Activated CD4-positive, alpha-beta T cell treated with anti-CD3 and anti-CD28 coated beads for 36 hours (primary cell): Measurements from ENCODE around the gene MICA. TPM values are rescaled to one million over a fixed set of nuclear protein-coding genes. Genes with fewer than 3 reads are reported as not detected.
"Not testable (repeated sequence)": the region's sequence is repeated elsewhere in the genome, so short reads cannot be mapped to it uniquely, and the experiment has no call there.

Experiments
- ATAC-seq: fragments of 200-7000 bp; cut with Tn5 transposase; one replicate; pipeline ENCODE4 v1.10.0; 2021; ENCODE audit warnings: mild to moderate bottlenecking, moderate library complexity
- CTCF ChIA-PET: fragments of 350-600 bp; sonication (Branson Sonifier 250); formaldehyde crosslinking; loops from one replicate; lab custom pipeline; 2021; ENCODE audit warnings: antibody characterized with exemption; lab: Charles Lee
- POLR2A ChIA-PET: fragments of 350-600 bp; sonication (Branson Sonifier 250); formaldehyde crosslinking; loops from one replicate; lab custom pipeline; 2021; ENCODE audit warnings: antibody characterized with exemption, inconsistent platforms; lab: Charles Lee
- DNase-seq: peaks from one replicate; pipeline ENCODE4 v3.0.0-alpha.2; 2020
- H3K27ac Mint-ChIP-seq: one replicate; pipeline ENCODE4 v1.8.0; 2021; ENCODE audit warnings: mixed read lengths
- H3K27me3 Mint-ChIP-seq: one replicate; pipeline ENCODE4 v1.8.0; 2021; ENCODE audit warnings: mixed read lengths
- H3K36me3 Mint-ChIP-seq: one replicate; pipeline ENCODE4 v1.8.0; 2021; ENCODE audit warnings: low read depth, mixed read lengths
- H3K4me1 Mint-ChIP-seq: one replicate; pipeline ENCODE4 v1.8.0; 2021; ENCODE audit warnings: mixed read lengths
- H3K4me3 Mint-ChIP-seq: one replicate; pipeline ENCODE4 v1.8.0; 2021; ENCODE audit warnings: mild to moderate bottlenecking, moderate library complexity, mixed read lengths
- H3K9me3 Mint-ChIP-seq: one replicate; pipeline ENCODE4 v1.8.0; 2021; ENCODE audit warnings: low read depth, mixed read lengths
- intact Hi-C, 2 experiments: fragments of 100-400 bp; cut with DNase I in 1 of 2; cut with micrococcal nuclease in 1 of 2; formaldehyde crosslinking; loops; one replicate each; pipeline versions ENCODE4 v1.14.2 to v1.15.1; 2022 to 2024; cut with DNase I, micrococcal nuclease
- total RNA-seq, 2 experiments: library from RNA; stranded (reverse); gene quantifications; one replicate each; pipeline ENCODE4 v1.2.3, GENCODE V29; 2021

Gene MICA
- total RNA-seq, 2 experiments from 2014 or later, result 6.3 to 7.1 TPM

DNA sequence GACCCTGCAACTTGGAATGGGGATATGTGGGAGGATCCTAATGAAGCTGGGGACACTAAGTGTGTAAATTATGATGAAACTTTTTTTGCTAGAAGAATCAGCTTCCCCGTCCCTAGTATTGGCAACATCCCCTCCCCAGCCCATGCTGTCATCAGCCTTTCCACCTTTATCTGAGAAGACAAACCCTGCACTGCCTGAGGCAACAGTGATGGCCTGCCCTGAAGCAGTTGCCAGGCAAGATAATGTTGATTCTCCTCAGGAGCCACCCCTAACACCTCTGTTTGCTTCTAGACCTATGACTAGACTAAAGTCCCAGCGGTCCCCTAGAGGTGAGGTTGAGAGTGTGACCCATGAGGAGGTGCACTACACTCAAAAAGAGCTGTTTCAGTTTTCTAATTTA is 27.1 kb downstream of the MICA start:
- Mint-ChIP-seq H3K4me3 (no peak overlapping the region), H3K36me3 (no peaks in the 10 kb centered on the region), H3K4me1 (no peaks in the 10 kb centered on the region), H3K27ac (no peak overlapping the region), H3K9me3 (peaks cover 9% of the 10 kb centered on the region), H3K27me3 (peaks cover 2% of the 10 kb centered on the region)
- CTCF ChIA-PET, result interaction anchor here (0.6 to 3.6 kb wide), 4 partner anchors 8 to 577 kb away, joined by 3 to 14 read pairs (median 4); no protein-coding TSS in a partner anchor
- intact Hi-C loops, result no loop called here
- POLR2A ChIA-PET, result interaction anchor here (1.6 kb wide), 1 partner anchor 9 kb away, joined by 4 read pairs; no protein-coding TSS in a partner anchor
- no peak for DNase-seq
- ATAC-seq, result no peak

DNA sequence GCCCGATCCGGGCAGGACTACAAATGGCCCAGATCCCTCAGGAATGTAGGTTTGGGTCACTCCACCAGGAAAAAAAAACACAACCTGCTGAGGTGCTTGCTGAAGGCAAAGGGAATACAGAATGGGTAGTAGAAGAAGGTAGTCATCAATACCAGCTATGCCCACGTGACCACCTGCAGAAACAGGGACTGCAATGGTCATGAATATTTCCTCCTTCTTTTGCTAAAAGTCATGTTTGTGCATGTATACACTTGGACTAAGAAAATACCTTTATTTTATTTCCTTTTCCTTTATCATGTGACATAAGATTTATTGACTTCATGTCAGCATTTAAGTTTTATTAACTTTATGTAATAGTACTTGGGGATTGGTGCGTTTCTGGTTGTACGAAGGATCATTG is 31.7 kb downstream of the MICA start:
- H3K4me1 Mint-ChIP-seq, intact Hi-C loops, H3K4me3 Mint-ChIP-seq, ATAC-seq, DNase-seq, H3K27ac Mint-ChIP-seq, CTCF ChIA-PET, H3K36me3 Mint-ChIP-seq, POLR2A ChIA-PET: not testable (repeated sequence)
- Mint-ChIP-seq H3K9me3 (peaks cover 14% of the 10 kb centered on the region), H3K27me3 (peaks cover 19% of the 10 kb centered on the region)

DNA sequence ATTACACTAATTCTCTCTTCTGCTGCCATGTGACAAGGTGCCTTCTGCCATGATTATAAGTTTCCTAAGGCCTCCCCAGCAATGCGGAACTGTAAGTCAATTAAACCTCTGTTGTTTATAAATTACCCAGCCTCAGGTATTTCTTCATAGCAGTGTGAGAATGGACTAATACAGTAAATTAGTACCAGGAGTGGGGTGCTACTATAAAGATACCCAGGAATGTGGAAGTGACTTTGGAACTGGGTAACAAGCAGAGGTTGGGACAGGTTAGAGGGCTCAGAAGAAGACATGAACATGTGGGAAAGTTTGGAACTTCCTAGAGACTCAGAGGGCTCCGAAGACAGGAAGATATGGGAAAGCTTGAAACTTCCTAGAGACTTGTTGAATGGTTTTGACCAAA is 34.8 kb downstream of the MICA start:
- ChIA-PET CTCF (interaction anchor here (1.5 to 2.8 kb wide), 3 partner anchors 8 to 40 kb away, joined by 3 to 11 read pairs (median 4); no protein-coding TSS in a partner anchor), POLR2A (no interaction called here)
- Mint-ChIP-seq H3K27me3 (peaks cover 28% of the 10 kb centered on the region), H3K36me3 (peaks cover 5% of the 10 kb centered on the region), H3K4me3 (no peak overlapping the region), H3K27ac (no peak overlapping the region), H3K4me1 (peaks cover 5% of the 10 kb centered on the region), H3K9me3 (peaks cover 6% of the 10 kb centered on the region)
- intact Hi-C loops, result no loop called here
- no peak for DNase-seq
- no peak for ATAC-seq

DNA sequence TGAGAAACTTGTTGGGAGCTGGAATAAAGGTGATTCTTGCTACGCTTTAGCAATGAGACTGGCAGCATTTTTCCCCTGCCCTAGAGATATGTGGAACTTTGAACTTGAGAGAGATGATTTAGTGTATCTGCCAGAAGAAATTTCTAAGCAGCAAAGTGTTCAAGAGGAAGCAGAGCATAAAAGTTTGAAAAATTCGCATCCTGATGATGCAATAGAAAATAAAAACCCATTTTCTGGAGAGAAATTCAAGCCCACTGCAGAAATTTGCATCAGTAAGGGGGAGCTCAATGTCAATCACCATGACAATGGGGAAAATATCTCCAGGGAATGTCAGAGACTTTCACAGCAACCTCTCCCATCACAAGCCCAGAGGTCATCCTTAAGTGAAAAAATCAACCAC is 35.3 kb downstream of the MICA start:
- POLR2A ChIA-PET, result interaction anchor here (0.7 kb wide), 1 partner anchor 35 kb away, joined by 3 read pairs; the partner anchor contains the start of gene MICA
- intact Hi-C loops, result no loop called here
- CTCF ChIA-PET, result interaction anchor here (0.6 to 2.8 kb wide), 6 partner anchors 8 to 159 kb away, joined by 3 to 11 read pairs (median 4); no protein-coding TSS in a partner anchor
- Mint-ChIP-seq H3K4me3 (no peak overlapping the region), H3K9me3 (peaks cover 6% of the 10 kb centered on the region), H3K27me3 (peaks cover 28% of the 10 kb centered on the region), H3K36me3 (peaks cover 5% of the 10 kb centered on the region), H3K4me1 (peaks cover 5% of the 10 kb centered on the region), H3K27ac (no peak overlapping the region)
- ATAC-seq (no peak), DNase-seq (no peak)

DNA sequence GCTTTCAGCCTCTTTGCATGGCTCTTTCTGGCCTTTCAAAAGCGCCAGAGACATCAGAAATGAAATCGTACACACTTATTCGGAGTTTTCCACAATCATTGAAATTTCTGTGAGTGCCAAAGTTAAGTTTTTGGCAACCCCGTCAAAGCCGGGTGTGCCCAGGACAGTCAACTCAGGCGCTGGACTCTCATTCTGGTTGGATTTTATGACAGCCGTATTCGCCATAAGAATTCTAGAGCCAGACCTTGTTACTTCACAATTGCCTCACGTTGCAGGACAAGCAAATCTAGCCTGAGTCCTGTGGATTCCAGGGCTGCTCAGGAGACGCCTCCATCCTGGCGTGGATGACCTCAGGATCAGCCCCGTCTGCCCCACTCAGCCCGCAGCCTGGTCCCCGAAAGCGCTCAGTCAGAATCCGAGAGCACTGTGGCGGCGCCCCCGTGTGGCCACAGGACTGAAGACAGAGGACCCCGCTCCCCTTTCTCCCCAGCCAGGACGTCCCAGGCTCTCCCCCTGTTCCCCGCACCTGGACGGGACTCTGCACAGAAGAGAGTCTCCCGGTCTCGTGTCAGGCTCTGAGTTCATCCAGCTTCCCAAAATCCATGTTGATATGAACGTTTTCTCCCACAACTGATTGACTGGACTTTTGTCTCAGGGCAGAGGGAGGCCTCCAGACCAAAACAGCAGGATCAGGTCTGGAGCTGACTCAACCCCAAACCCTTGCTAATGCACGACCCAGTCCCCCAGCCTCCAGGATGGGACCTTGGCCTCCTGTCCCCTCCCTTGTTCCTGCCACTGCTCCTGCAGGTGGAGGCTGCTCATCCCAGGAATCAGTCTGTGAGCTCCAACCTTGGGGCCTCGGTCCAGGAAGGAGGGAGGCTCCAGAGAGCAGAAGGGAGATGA is 38.2 kb downstream of the MICA start:
- ATAC-seq, result peak; percentile 93
- H3K4me3 Mint-ChIP-seq, result no peak overlapping the region
- peaks cover 30% of the 10 kb centered on the region for H3K27me3 Mint-ChIP-seq
- CTCF ChIA-PET, result interaction anchor here (0.6 to 3.7 kb wide), 11 partner anchors 10 to 602 kb away, joined by 3 to 68 read pairs (median 4); partner anchors contain the start of gene MICA
- H3K9me3 Mint-ChIP-seq, result peaks cover 6% of the 10 kb centered on the region
- H3K27ac Mint-ChIP-seq, result no peak overlapping the region
- peaks cover 5% of the 10 kb centered on the region for H3K4me1 Mint-ChIP-seq
- peak; percentile 90 for DNase-seq
- intact Hi-C loops, result loop anchor here (1.0 kb wide), 1 partner anchor 44 kb away; no protein-coding TSS in a partner anchor
- POLR2A ChIA-PET, result no interaction called here
- H3K36me3 Mint-ChIP-seq, result peaks cover 5% of the 10 kb centered on the region

DNA sequence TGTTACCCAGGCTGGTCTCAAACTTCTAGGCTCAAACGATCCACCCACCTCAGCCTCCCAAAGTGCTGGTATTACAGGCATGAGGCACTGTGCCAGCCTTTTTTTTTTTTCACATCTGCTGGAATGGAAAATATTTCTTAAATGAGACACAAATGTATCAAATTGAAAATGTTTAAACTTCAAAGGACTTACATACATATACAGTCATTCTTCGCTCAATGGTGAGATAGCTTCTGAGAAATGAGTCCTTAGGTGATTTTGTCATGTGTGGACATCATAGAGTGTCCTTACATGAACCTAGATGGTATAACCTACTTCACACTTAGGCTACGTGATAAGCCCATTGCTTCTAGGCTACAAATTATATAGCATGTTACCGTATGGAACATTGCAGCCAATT is 43.1 kb downstream of the MICA start:
- peaks cover 15% of the 10 kb centered on the region for H3K27me3 Mint-ChIP-seq
- ChIA-PET CTCF (interaction anchor here (0.6 kb wide), 1 partner anchor 338 kb away, joined by 3 read pairs; no protein-coding TSS in a partner anchor), POLR2A (interaction anchor here (1.4 kb wide), 1 partner anchor 16 kb away, joined by 4 read pairs; no protein-coding TSS in a partner anchor)
- DNase-seq (no peak), ATAC-seq (peak; percentile 63)
- no peaks in the 10 kb centered on the region for H3K36me3 Mint-ChIP-seq
- no peak overlapping the region for H3K4me3 Mint-ChIP-seq
- no peak overlapping the region for H3K27ac Mint-ChIP-seq
- H3K9me3 Mint-ChIP-seq, result no peaks in the 10 kb centered on the region
- H3K4me1 Mint-ChIP-seq, result peaks cover 4% of the 10 kb centered on the region
- intact Hi-C loops, result no loop called here

DNA sequence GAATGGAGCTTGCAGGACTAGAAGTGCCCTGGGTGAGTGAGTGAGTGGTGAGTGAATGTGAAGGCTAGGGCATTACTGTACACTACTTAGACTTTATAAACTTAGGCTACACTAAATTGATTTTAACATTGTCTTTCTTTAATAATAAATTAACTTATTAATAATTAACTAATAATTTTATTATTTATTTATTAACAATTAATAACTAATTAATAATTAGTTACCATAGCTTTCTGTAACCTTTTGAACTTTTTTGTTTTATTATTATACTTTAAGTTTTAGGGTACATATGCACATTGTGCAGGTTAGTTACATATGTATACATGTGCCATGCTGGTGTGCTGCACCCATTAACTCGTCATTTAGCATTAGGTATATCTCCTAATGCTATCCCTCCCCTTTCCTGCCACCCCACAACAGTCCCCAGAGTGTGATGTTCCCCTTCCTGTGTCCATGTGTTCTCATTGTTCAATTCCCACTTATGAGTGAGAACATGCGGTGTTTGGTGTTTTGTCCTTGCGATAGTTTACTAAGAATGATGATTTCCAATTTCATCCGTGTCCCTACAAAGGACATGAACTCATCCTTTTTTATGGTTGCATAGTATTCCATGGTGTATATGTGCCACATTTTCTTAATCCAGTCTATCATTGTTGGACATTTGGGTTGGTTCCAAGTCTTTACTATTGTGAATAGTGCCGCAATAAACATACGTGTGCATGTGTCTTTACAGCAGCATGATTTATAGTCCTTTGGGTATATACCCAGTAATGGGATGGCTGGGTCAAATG is 43.8 kb downstream of the MICA start:
- ATAC-seq, CTCF ChIA-PET, H3K27ac Mint-ChIP-seq: not testable (repeated sequence)

DNA sequence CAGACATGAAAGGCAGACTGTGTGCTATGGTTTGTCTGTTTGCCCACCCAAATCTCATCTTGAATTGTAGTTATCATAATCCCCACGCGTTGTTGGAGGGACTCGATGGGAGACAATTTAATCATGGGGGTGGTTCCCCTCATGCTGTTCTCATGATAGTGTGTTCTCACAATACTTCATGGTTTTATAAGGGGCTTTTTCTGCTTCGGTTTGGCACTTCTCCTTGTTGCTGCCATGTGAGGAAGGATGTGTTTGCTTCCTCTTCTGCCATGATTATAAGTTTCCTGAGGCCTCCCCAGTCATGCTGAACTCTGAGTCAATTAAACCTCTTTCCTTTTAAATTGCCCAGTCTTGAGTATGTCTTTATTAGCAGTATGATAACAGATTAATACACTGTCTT is 47.4 kb downstream of the MICA start:
- ATAC-seq, result no peak
- H3K4me3 Mint-ChIP-seq, result no peak overlapping the region

More for the DNA sequence above, 43.8 kb downstream of the MICA start:
- intact Hi-C loops, H3K36me3 Mint-ChIP-seq, H3K9me3 Mint-ChIP-seq, DNase-seq, H3K4me1 Mint-ChIP-seq, H3K4me3 Mint-ChIP-seq: not testable (repeated sequence)
- POLR2A ChIA-PET, result interaction anchor here (0.6 to 1.4 kb wide), 2 partner anchors 15 to 873 kb away, joined by 3 to 4 read pairs; no protein-coding TSS in a partner anchor
- H3K27me3 Mint-ChIP-seq, result peaks cover 15% of the 10 kb centered on the region

DNA sequence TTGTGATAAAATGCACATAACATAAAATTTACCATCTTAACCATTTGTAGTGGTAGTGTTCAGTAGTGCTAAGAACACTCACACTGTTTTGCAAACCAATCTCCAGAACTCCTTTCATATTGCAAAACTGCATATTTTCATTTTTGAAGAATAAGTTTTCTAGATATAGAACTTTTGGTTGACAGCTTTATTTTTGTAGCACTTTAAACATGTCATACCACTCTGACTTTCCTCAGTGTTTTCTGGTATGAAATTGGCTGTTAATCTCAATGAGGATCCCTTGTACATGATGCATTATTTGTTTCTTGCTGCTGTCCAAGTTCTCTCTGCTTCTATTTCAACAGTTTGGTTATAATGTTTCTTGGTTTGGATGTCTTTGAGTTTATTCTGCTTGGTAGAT is 49.5 kb downstream of the MICA start:
- ChIA-PET CTCF (interaction anchor here (2.1 kb wide), 1 partner anchor 9 kb away, joined by 7 read pairs; no protein-coding TSS in a partner anchor), POLR2A (no interaction called here)
- no peak overlapping the region for H3K27ac Mint-ChIP-seq
- no peaks in the 10 kb centered on the region for H3K4me1 Mint-ChIP-seq
- H3K36me3 Mint-ChIP-seq, result no peaks in the 10 kb centered on the region
- H3K4me3 Mint-ChIP-seq, result no peak overlapping the region
- no peak for ATAC-seq
- no peaks in the 10 kb centered on the region for H3K9me3 Mint-ChIP-seq
- peaks cover 10% of the 10 kb centered on the region for H3K27me3 Mint-ChIP-seq
- intact Hi-C loops, result no loop called here
- DNase-seq, result no peak

More for the DNA sequence above, 47.4 kb downstream of the MICA start:
- H3K27ac Mint-ChIP-seq, result no peak overlapping the region
- ChIA-PET CTCF (no interaction called here), POLR2A (no interaction called here)
- no peaks in the 10 kb centered on the region for H3K36me3 Mint-ChIP-seq
- H3K27me3 Mint-ChIP-seq, result peaks cover 10% of the 10 kb centered on the region
- intact Hi-C loops, result no loop called here
- H3K4me1 Mint-ChIP-seq, result no peaks in the 10 kb centered on the region
- H3K9me3 Mint-ChIP-seq, result no peaks in the 10 kb centered on the region
- DNase-seq, result no peak

DNA sequence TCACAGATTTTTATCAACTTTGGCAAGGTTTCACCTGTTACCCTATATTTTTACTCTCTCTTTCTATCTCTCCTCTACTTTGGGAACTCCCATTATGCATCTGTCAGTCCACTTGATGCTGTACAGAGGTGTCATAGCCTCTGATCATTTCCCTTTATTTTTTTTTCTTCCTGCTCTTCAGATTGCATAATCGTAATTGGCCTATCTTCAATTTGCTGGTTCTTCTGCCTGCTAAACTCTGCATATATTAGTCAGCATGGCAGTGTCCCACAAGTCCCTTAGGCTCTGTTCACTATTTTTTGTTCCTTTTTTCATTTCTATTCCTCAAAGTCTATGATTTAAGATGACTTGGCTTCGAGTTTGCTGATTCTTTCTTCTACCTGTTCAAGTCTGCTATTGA is 49.9 kb downstream of the MICA start:
- Mint-ChIP-seq H3K27me3 (peaks cover 10% of the 10 kb centered on the region), H3K9me3 (no peaks in the 10 kb centered on the region), H3K27ac (no peak overlapping the region), H3K4me1 (no peaks in the 10 kb centered on the region), H3K4me3 (no peak overlapping the region), H3K36me3 (no peaks in the 10 kb centered on the region)
- intact Hi-C loops, result no loop called here
- ChIA-PET POLR2A (no interaction called here), CTCF (interaction anchor here (2.1 kb wide), 1 partner anchor 9 kb away, joined by 7 read pairs; no protein-coding TSS in a partner anchor)
- ATAC-seq (no peak), DNase-seq (no peak)

DNA sequence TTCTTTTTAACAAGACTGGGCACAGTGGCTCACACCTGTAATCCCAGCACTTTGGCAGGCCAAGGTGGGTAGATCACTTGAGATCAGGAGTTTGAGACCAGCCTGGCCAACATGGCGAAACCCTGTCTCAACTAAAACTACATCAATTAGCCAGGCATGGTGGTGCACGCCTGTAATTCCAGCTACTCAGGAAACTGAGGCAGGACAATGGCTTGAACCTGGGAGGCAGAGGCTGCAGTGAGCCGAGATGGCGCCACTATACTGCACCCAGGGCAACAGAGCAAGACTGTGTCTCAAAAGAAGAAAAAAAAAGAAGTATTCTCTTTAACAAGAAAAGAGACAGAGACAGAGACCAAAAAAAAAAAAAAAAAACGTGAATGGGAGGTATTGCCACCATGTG is 56.5 kb downstream of the MICA start:
- peaks cover 18% of the 10 kb centered on the region for H3K36me3 Mint-ChIP-seq
- CTCF ChIA-PET, H3K27me3 Mint-ChIP-seq, ATAC-seq, H3K4me3 Mint-ChIP-seq, intact Hi-C loops, POLR2A ChIA-PET, H3K27ac Mint-ChIP-seq, DNase-seq, H3K9me3 Mint-ChIP-seq: not testable (repeated sequence)
- peaks cover 24% of the 10 kb centered on the region for H3K4me1 Mint-ChIP-seq
